MM.1S (cell line): Measurements from ENCODE around the gene PDE4A.

Experiments used
- DNase-seq: peaks from one replicate; pipeline ENCODE4 v3.0.0-alpha.2; 2015
- H2AFZ ChIP-seq: fragments of 300-600 bp; sonication (generic); 2 replicates; pipeline ENCODE4 v1.6.0; 2016; ENCODE audit warnings: antibody characterized with exemption, low read length
- H3F3A ChIP-seq: fragments of 300-600 bp; sonication (generic); 2 replicates; pipeline ENCODE4 v1.6.1; 2016; ENCODE audit warnings: mild to moderate bottlenecking, antibody characterized with exemption, low read length, moderate library complexity, mixed read lengths; ENCODE audit not compliant: insufficient read depth
- H3K27ac ChIP-seq: fragments of 300-600 bp; sonication (generic); 2 replicates; pipeline ENCODE4 v1.5.1; 2016; ENCODE audit warnings: mild to moderate bottlenecking, low read length
- H3K27me3 ChIP-seq: fragments of 300-600 bp; sonication (generic); replicated peaks from 2 replicates; pipeline ENCODE4 v1.6.0; 2016; ENCODE audit warnings: low read length; ENCODE audit not compliant: insufficient read depth
- H3K36me3 ChIP-seq: fragments of 300-600 bp; sonication (generic); replicated peaks from 2 replicates; pipeline ENCODE4 v1.6.1; 2016; ENCODE audit warnings: mild to moderate bottlenecking, low read length, mixed read lengths; ENCODE audit not compliant: insufficient read depth
- H3K4me1 ChIP-seq: fragments of 300-600 bp; sonication (generic); 2 replicates; pipeline ENCODE4 v1.6.1; 2016; ENCODE audit warnings: low read length, mixed read lengths
- H3K4me2 ChIP-seq: fragments of 300-600 bp; sonication (generic); 2 replicates; pipeline ENCODE4 v1.6.0; 2016; ENCODE audit warnings: low read depth, low read length
- H3K4me3 ChIP-seq: fragments of 300-600 bp; sonication (generic); 2 replicates; pipeline ENCODE4 v1.5.1; 2016; ENCODE audit warnings: low read length, mixed read lengths
- H3K79me2 ChIP-seq: fragments of 300-600 bp; sonication (generic); 2 replicates; pipeline ENCODE4 v1.6.1; 2016; ENCODE audit warnings: mixed run types, low read length, mixed read lengths
- H3K9ac ChIP-seq: fragments of 300-600 bp; sonication (generic); 2 replicates; pipeline ENCODE4 v1.6.1; 2016; ENCODE audit warnings: low read length, mixed read lengths
- H3K9me2 ChIP-seq: fragments of 300-600 bp; sonication (generic); replicated peaks from 2 replicates; pipeline ENCODE4 v1.6.1; 2016; ENCODE audit warnings: mild to moderate bottlenecking, low read length, mixed read lengths; ENCODE audit not compliant: insufficient read depth
- H3K9me3 ChIP-seq: fragments of 300-600 bp; sonication (generic); replicated peaks from 2 replicates; pipeline ENCODE4 v1.6.1; 2016; ENCODE audit warnings: mild to moderate bottlenecking, low read length, mixed read lengths; ENCODE audit not compliant: insufficient read depth
- H4K20me1 ChIP-seq: fragments of 300-600 bp; sonication (generic); 2 replicates; pipeline ENCODE4 v1.6.1; 2016; ENCODE audit warnings: mild to moderate bottlenecking, low read length, moderate library complexity, mixed read lengths; ENCODE audit not compliant: insufficient read depth
- CTCF ChIP-seq: fragments of 300-600 bp; sonication (generic); IDR thresholded peaks from 2 replicates; pipeline ENCODE4 v1.5.1; 2016; ENCODE audit warnings: antibody characterized with exemption, low read length, mixed read lengths
- EZH2 ChIP-seq: fragments of 300-600 bp; sonication (generic); optimal IDR thresholded peaks from 2 replicates; pipeline ENCODE3; 2017; ENCODE audit warnings: low read depth, mild to moderate bottlenecking, antibody characterized with exemption, low read length, mixed read lengths
- EZH2phosphoT487 ChIP-seq: fragments of 300-600 bp; sonication (generic); IDR thresholded peaks from 2 replicates; pipeline ENCODE4 v1.6.1; 2018; ENCODE audit warnings: antibody characterized with exemption, low read length

Gene PDE4A

GRCh38 chr19:10514211-10515145 is 94.1 kb downstream of the PDE4A start:
- no peak for TF ChIP-seq EZH2phosphoT487
- TF ChIP-seq EZH2: no peak
- no peak for TF ChIP-seq CTCF
- Histone ChIP-seq H3K79me2 (no peaks in the 10 kb centered on the region), H3K4me3 (no peak overlapping the region), H3F3A (no peaks in the 10 kb centered on the region), H3K9me3 (no peaks in the 10 kb centered on the region), H3K36me3 (no peaks in the 10 kb centered on the region), H3K4me1 (no peaks in the 10 kb centered on the region), H3K9me2 (no peaks in the 10 kb centered on the region), H3K27me3 (peaks cover 71% of the 10 kb centered on the region), H4K20me1 (no peaks in the 10 kb centered on the region), H3K4me2 (no peak overlapping the region), H3K9ac (no peak overlapping the region), H3K27ac (no peak overlapping the region), H2AFZ (no peak overlapping the region)
- DNase-seq: no peak

- no peaks in the 10 kb centered on the region for H3K9me2 ChIP-seq
- no peaks in the 10 kb centered on the region for H4K20me1 ChIP-seq
- no peak overlapping the region for H3K27ac ChIP-seq
- H3F3A ChIP-seq: no peaks in the 10 kb centered on the region
- H3K36me3 ChIP-seq: no peaks in the 10 kb centered on the region
- no peaks in the 10 kb centered on the region for H3K4me1 ChIP-seq
- H2AFZ ChIP-seq: no peak overlapping the region
- H3K4me3 ChIP-seq: no peak overlapping the region
- DNase-seq: no peak
- TF ChIP-seq EZH2 (no peak), CTCF (no peak), EZH2phosphoT487 (no peak)
- H3K79me2 ChIP-seq: no peaks in the 10 kb centered on the region
- no peaks in the 10 kb centered on the region for H3K9me3 ChIP-seq
- H3K27me3 ChIP-seq: peaks cover 78% of the 10 kb centered on the region
- no peak overlapping the region for H3K4me2 ChIP-seq
- no peak overlapping the region for H3K9ac ChIP-seq
Observed at GRCh38 chr19:10516064-10516385, 95.7 kb downstream of the PDE4A start.

- peak overlapping the region; percentile 27; the same call in 1 of the 2 replicates for H3K4me2 ChIP-seq
- no peaks in the 10 kb centered on the region for H3K9me3 ChIP-seq
- no peaks in the 10 kb centered on the region for H3K9me2 ChIP-seq
- no peak for TF ChIP-seq EZH2
- TF ChIP-seq EZH2phosphoT487: no peak
- TF ChIP-seq CTCF: no peak
- DNase-seq: no peak
- no peaks in the 10 kb centered on the region for H3K4me1 ChIP-seq
- H3K79me2 ChIP-seq: no peaks in the 10 kb centered on the region
- H3K27me3 ChIP-seq: peaks cover 78% of the 10 kb centered on the region
- no peaks in the 10 kb centered on the region for H4K20me1 ChIP-seq
- no peak overlapping the region for H3K27ac ChIP-seq
- H2AFZ ChIP-seq: no peak overlapping the region
- H3K36me3 ChIP-seq: no peaks in the 10 kb centered on the region
- H3F3A ChIP-seq: no peaks in the 10 kb centered on the region
- H3K9ac ChIP-seq: no peak overlapping the region
- no peak overlapping the region for H3K4me3 ChIP-seq
Observed at GRCh38 chr19:10516671-10517286, 96.4 kb downstream of the PDE4A start.
